SIG-M5 treated with dmso at 0.1 percent for 504 hours (cell line): Measurements from ENCODE around the gene RBP5.
"Not testable (repeated sequence)": the region's sequence is repeated elsewhere in the genome, so short reads cannot be mapped to it uniquely, and the experiment has no call there.

Experiments used
- DNase-seq: peaks from one replicate; lab custom pipeline; 2025; ENCODE audit not compliant: unreplicated experiment; lab: John Stamatoyannopoulos, UW

Gene RBP5

GRCh38 chr12:7123806-7124522 is 4.7 kb downstream of the RBP5 start:
- no peak for DNase-seq

GRCh38 chr12:7122811-7123769 is 5.6 kb downstream of the RBP5 start:
- no peak for DNase-seq

- no peak for DNase-seq
Observed at GRCh38 chr12:7121324-7121723, 7.4 kb downstream of the RBP5 start.

- DNase-seq, result no peak
Observed at GRCh38 chr12:7120166-7120565, 8.5 kb downstream of the RBP5 start.

- DNase-seq, result peak; percentile 11
Observed at GRCh38 chr12:7118881-7119280, 9.8 kb downstream of the RBP5 start.

GRCh38 chr12:7117670-7118069 is 11.0 kb downstream of the RBP5 start:
- DNase-seq, result no peak

- DNase-seq, result no peak
Observed at GRCh38 chr12:7116916-7117315, 11.8 kb downstream of the RBP5 start.

GRCh38 chr12:7116196-7116595 is 12.5 kb downstream of the RBP5 start:
- DNase-seq, result no peak

GRCh38 chr12:7114851-7115250 is 13.8 kb downstream of the RBP5 start:
- DNase-seq, result no peak

- DNase-seq, result no peak
Observed at GRCh38 chr12:7114008-7114407, 14.7 kb downstream of the RBP5 start.

- peak; percentile 61 for DNase-seq
Observed at GRCh38 chr12:7113389-7113871, 15.3 kb downstream of the RBP5 start.

- DNase-seq, result no peak
Observed at GRCh38 chr12:7112041-7112440, 16.6 kb downstream of the RBP5 start.

GRCh38 chr12:7110661-7111060 is 18.0 kb downstream of the RBP5 start:
- no peak for DNase-seq

GRCh38 chr12:7109572-7109920 is 19.1 kb downstream of the RBP5 start:
- no peak for DNase-seq

GRCh38 chr12:7108796-7109571 is 19.7 kb downstream of the RBP5 start, which contains the start of gene C1RL:
TSS of gene C1RL (minus strand) at chr12:7109214. CDS start at chr12:7109180, 34 bp downstream.
- DNase-seq, result peak; percentile 80

- DNase-seq, result peak; percentile 62
Observed at GRCh38 chr12:7108003-7108795, 20.5 kb downstream of the RBP5 start.

GRCh38 chr12:7107636-7108002 is 21.1 kb downstream of the RBP5 start:
- DNase-seq, result peak; percentile 22

GRCh38 chr12:7107181-7107580 is 21.5 kb downstream of the RBP5 start:
- not testable (repeated sequence) for DNase-seq

GRCh38 chr12:7106082-7106481 is 22.6 kb downstream of the RBP5 start:
- no peak for DNase-seq

GRCh38 chr12:7103837-7104584 is 24.7 kb downstream of the RBP5 start:
- DNase-seq, result no peak
